Smooth muscle cell (in vitro differentiated cells): Measurements from ENCODE around the gene CLEC18B. TPM values are rescaled to one million over a fixed set of nuclear protein-coding genes. Genes with fewer than 3 reads are reported as not detected.
A peak's percentile ranks its signal among the peaks of the same experiment; 100 is the strongest.

Experiments
- DNase-seq: peaks from one replicate; lab custom pipeline; 2025; ENCODE audit not compliant: unreplicated experiment; lab: John Stamatoyannopoulos, UW
- H2AFZ ChIP-seq: fragments of 200-600 bp; sonication (generic); 2 replicates; pipeline ENCODE4 v1.6.0; 2016; ENCODE audit warnings: antibody characterized with exemption, low read depth, mild to moderate bottlenecking
- H3F3A ChIP-seq: fragments of 200-600 bp; sonication (generic); 2 replicates; pipeline ENCODE4 v1.6.0; 2017; ENCODE audit warnings: antibody characterized with exemption, low read depth
- H3K27ac ChIP-seq: fragments of 200-600 bp; sonication (generic); 2 replicates; pipeline ENCODE4 v1.5.1; 2016; ENCODE audit warnings: low read depth, mild to moderate bottlenecking
- H3K27me3 ChIP-seq: fragments of 200-600 bp; sonication (generic); 2 replicates; pipeline ENCODE4 v1.6.1; 2016; ENCODE audit warnings: low read depth, mild to moderate bottlenecking
- H3K36me3 ChIP-seq: fragments of 200-600 bp; sonication (generic); 2 replicates; pipeline ENCODE4 v1.5.1; 2016; ENCODE audit warnings: low read depth
- H3K4me1 ChIP-seq: fragments of 200-600 bp; sonication (generic); 2 replicates; pipeline ENCODE4 v1.5.1; 2016; ENCODE audit warnings: low read depth
- H3K4me2 ChIP-seq: fragments of 200-600 bp; sonication (generic); 2 replicates; pipeline ENCODE4 v1.6.0; 2016; ENCODE audit warnings: mild to moderate bottlenecking
- H3K4me3 ChIP-seq: fragments of 200-600 bp; sonication (generic); 2 replicates; pipeline ENCODE4 v1.5.1; 2016; ENCODE audit warnings: mild to moderate bottlenecking
- H3K79me2 ChIP-seq: fragments of 200-600 bp; sonication (generic); 2 replicates; pipeline ENCODE4 v1.6.0; 2016; ENCODE audit warnings: low read depth, mild to moderate bottlenecking
- H3K9ac ChIP-seq: fragments of 200-600 bp; sonication (generic); 2 replicates; pipeline ENCODE4 v1.6.0; 2016; ENCODE audit warnings: low read depth
- H3K9me3 ChIP-seq: fragments of 200-600 bp; sonication (generic); replicated peaks from 2 replicates; pipeline ENCODE4 v1.5.1; 2016; ENCODE audit warnings: low read depth
- H4K20me1 ChIP-seq: fragments of 200-600 bp; sonication (generic); 2 replicates; pipeline ENCODE4 v1.6.0; 2016; ENCODE audit warnings: low read depth
- CTCF ChIP-seq: fragments of 200-600 bp; sonication (generic); IDR thresholded peaks from 2 replicates; pipeline ENCODE4 v1.5.1; 2017; ENCODE audit warnings: borderline replicate concordance, mild to moderate bottlenecking, antibody characterized with exemption; ENCODE audit not compliant: insufficient read depth, poor library complexity, severe bottlenecking
- WGBS: methylation state at CpG from one replicate; pipeline ENCODE4 v1.1.7; 2016; ENCODE audit warnings: low lambda C conversion rate; 5-methylcytosine and 5-hydroxymethylcytosine counted together
- polyA plus RNA-seq: library from polyadenylated mRNA; unstranded; fragments of >200 nt; fragmentation: Nextera tagmentation; extraction: Ambion mirVana; gene quantifications from 2 replicates; pipeline ENCODE4 v1.2.1, GENCODE V29; 2016
- total RNA-seq: library from RNA; depleted of rRNA; stranded (reverse); fragments of >200 nt; gene quantifications from 2 replicates; pipeline ENCODE4 v1.2.3, GENCODE V29; 2014

CLEC18B gene
- total and polyA plus RNA-seq, 2 experiments from 2014 or later = 0.87 to 1.4 TPM

GRCh38 chr16:74455213-74455612 lies 33.9 kb upstream of the CLEC18B start:
- Histone ChIP-seq H3K79me2 (no peaks in the 10 kb centered on the region), H3K27ac (peak overlapping the region; percentile 65), H3K36me3 (peaks cover 15% of the 10 kb centered on the region), H4K20me1 (no peaks in the 10 kb centered on the region), H3K4me2 (no peak overlapping the region), H3K9me3 (no peaks in the 10 kb centered on the region), H3K27me3 (no peaks in the 10 kb centered on the region), H2AFZ (no peak overlapping the region), H3K4me1 (no peaks in the 10 kb centered on the region), H3K9ac (no peak overlapping the region), H3K4me3 (no peak overlapping the region), H3F3A (peaks cover 7% of the 10 kb centered on the region)
- DNase-seq = no peak
- TF ChIP-seq CTCF = no peak
- WGBS = 78% methylated on average over 7 of the region's 7 CpGs

- no peaks in the 10 kb centered on the region for H3K9me3 ChIP-seq
- WGBS = 92% methylated on average over 14 of the region's 14 CpGs
- H3K4me3 ChIP-seq = no peak overlapping the region
- no peaks in the 10 kb centered on the region for H3K27me3 ChIP-seq
- peaks cover 4% of the 10 kb centered on the region for H3K36me3 ChIP-seq
- no peak overlapping the region for H3K27ac ChIP-seq
- no peak for DNase-seq
- no peaks in the 10 kb centered on the region for H4K20me1 ChIP-seq
- H3K4me1 ChIP-seq = no peaks in the 10 kb centered on the region
- no peak overlapping the region for H3K9ac ChIP-seq
- no peak for TF ChIP-seq CTCF
- no peaks in the 10 kb centered on the region for H3K79me2 ChIP-seq
- peaks cover 14% of the 10 kb centered on the region for H3F3A ChIP-seq
- no peak overlapping the region for H3K4me2 ChIP-seq
- no peak overlapping the region for H2AFZ ChIP-seq
Measured at GRCh38 chr16:74451951-74452758, 30.9 kb upstream of the CLEC18B start.

DNA sequence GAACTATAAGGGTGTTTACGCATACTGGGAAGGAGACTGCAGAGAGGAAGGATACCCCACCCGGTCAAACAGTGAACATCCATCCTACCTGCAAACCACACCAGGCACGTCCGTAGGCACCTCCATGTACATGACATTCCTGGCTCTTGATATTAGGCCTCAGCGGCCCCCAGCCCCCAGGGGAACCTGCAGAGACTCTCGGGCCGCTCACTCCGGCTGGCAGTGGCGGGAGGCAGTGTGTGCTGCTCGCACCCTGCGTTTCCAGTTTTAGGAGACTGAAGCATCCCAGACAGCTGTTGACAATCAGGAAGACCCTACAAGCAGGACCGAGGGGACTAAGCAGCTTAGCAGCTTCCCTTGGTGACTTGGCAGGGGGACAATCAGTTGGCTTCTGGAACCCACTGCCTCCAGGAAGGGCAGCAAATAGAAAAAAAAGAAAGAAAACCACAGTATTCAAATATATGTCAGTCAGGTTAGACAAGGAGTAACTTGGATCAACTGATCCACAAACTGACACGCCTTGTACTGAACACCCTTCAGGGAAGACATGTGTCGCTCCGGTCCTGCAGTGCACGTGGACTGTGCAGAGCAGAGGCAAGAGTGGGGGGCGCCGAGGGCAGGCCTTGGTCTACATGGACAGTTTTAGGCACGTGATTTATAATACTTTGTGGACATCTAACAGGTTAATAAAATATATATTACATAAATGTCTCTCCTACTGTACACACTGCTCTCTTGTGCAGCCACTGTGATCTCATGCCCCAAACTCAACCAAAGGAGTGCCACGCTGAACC lies 29.9 kb upstream of the CLEC18B start:
- no peaks in the 10 kb centered on the region for H3K79me2 ChIP-seq
- TF ChIP-seq CTCF = no peak
- H3K4me2 ChIP-seq = no peak overlapping the region
- no peaks in the 10 kb centered on the region for H3K4me1 ChIP-seq
- H3F3A ChIP-seq = peaks cover 14% of the 10 kb centered on the region
- H3K27me3 ChIP-seq = no peaks in the 10 kb centered on the region
- H3K4me3 ChIP-seq = no peak overlapping the region
- H2AFZ ChIP-seq = no peak overlapping the region
- H4K20me1 ChIP-seq = no peaks in the 10 kb centered on the region
- 98% methylated on average over 20 of the region's 20 CpGs for WGBS
- H3K27ac ChIP-seq = peak overlapping the region; percentile 77
- H3K36me3 ChIP-seq = no peaks in the 10 kb centered on the region
- no peak for DNase-seq
- H3K9ac ChIP-seq = no peak overlapping the region
- no peaks in the 10 kb centered on the region for H3K9me3 ChIP-seq
